GM12891 (cell line): Measurements from ENCODE around the gene TTC7B.
A peak's percentile ranks its signal among the peaks of the same experiment; 100 is the strongest.

ENCODE experiments used
- DNase-seq: peaks from one replicate; pipeline ENCODE4 v3.0.0; 2011; ENCODE audit warnings: low spot score; ENCODE audit not compliant: insufficient read length
- FAIRE-seq: peaks from 2 replicates; lab custom pipeline; 2011; peaks lifted over from hg19 to GRCh38; lab: Jason Lieb, UNC
- PAX5 ChIP-seq: IDR thresholded peaks from 2 replicates; pipeline ENCODE4 v1.6.1; 2011; ENCODE audit warnings: low read length, moderate library complexity, mild to moderate bottlenecking; ENCODE audit not compliant: insufficient read depth, severe bottlenecking
- POLR2A ChIP-seq: IDR thresholded peaks from 2 replicates; pipeline ENCODE4 v1.6.1; 2011; ENCODE audit warnings: low read depth, low read length, control low read depth
- POLR2AphosphoS5 ChIP-seq: IDR thresholded peaks from 2 replicates; pipeline ENCODE4 v1.6.1; 2011; ENCODE audit warnings: low read depth, low read length, control low read depth
- POU2F2 ChIP-seq: IDR thresholded peaks from 2 replicates; pipeline ENCODE4 v1.6.1; 2011; ENCODE audit warnings: low read depth, mild to moderate bottlenecking, control low read depth, low read length, moderate library complexity
- SPI1 ChIP-seq: IDR thresholded peaks from 2 replicates; pipeline ENCODE4 v1.6.1; 2011; ENCODE audit warnings: low read depth, low read length, control low read depth
- TAF1 ChIP-seq: IDR thresholded peaks from 2 replicates; pipeline ENCODE4 v1.6.1; 2011; ENCODE audit warnings: low read depth, low read length, control low read depth

TTC7B gene

GRCh38 chr14:90556666-90557450 lies 259.4 kb downstream of the TTC7B start:
- FAIRE-seq (no peak), DNase-seq (no peak)
- TF ChIP-seq TAF1 (no peak), POLR2A (no peak), POLR2AphosphoS5 (no peak)

GRCh38 chr14:90556012-90556477 lies 260.2 kb downstream of the TTC7B start:
- TF ChIP-seq SPI1 (no peak), POLR2A (no peak), TAF1 (no peak), PAX5 (no peak), POU2F2 (no peak), POLR2AphosphoS5 (no peak)
- FAIRE-seq (no peak), DNase-seq (no peak)

GRCh38 chr14:90555126-90556011 lies 260.9 kb downstream of the TTC7B start:
- no peak for TF ChIP-seq POLR2AphosphoS5
- TF ChIP-seq POLR2A = no peak
- no peak for TF ChIP-seq SPI1
- TF ChIP-seq POU2F2 = no peak
- no peak for TF ChIP-seq TAF1
- TF ChIP-seq PAX5 = no peak
- DNase-seq (no peak), FAIRE-seq (no peak)

- no peak for DNase-seq
- no peak for FAIRE-seq
Observed at GRCh38 chr14:90554341-90554740, 261.9 kb downstream of the TTC7B start.

GRCh38 chr14:90553921-90554336 lies 262.3 kb downstream of the TTC7B start:
- TF ChIP-seq TAF1 (no peak), PAX5 (no peak), POLR2AphosphoS5 (no peak)
- DNase-seq (no peak), FAIRE-seq (no peak)

More at GRCh38 chr14:90554341-90554740, 261.9 kb downstream of the TTC7B start:
- TF ChIP-seq TAF1 = no peak
- no peak for TF ChIP-seq SPI1
- TF ChIP-seq POU2F2 = no peak
- TF ChIP-seq POLR2AphosphoS5 = no peak
- no peak for TF ChIP-seq PAX5
- TF ChIP-seq POLR2A = no peak

GRCh38 chr14:90553298-90553920 lies 262.8 kb downstream of the TTC7B start:
- no peak for FAIRE-seq
- TF ChIP-seq POLR2A = no peak
- TF ChIP-seq SPI1 = no peak
- TF ChIP-seq POU2F2 = no peak
- no peak for TF ChIP-seq PAX5
- no peak for TF ChIP-seq TAF1
- no peak for TF ChIP-seq POLR2AphosphoS5

GRCh38 chr14:90552465-90553297 lies 263.5 kb downstream of the TTC7B start:
- TF ChIP-seq TAF1 = no peak
- no peak for TF ChIP-seq PAX5
- TF ChIP-seq POU2F2 = no peak
- no peak for TF ChIP-seq SPI1
- TF ChIP-seq POLR2A = no peak
- TF ChIP-seq POLR2AphosphoS5 = no peak
- FAIRE-seq (no peak), DNase-seq (no peak)

More at GRCh38 chr14:90553298-90553920, 262.8 kb downstream of the TTC7B start:
- no peak for DNase-seq

GRCh38 chr14:90551733-90552464 lies 264.3 kb downstream of the TTC7B start:
- TF ChIP-seq POU2F2 (no peak), TAF1 (no peak), SPI1 (0 out of 2 replicates have a peak, but pooled peaks have one; percentile 11)
- DNase-seq (no peak), FAIRE-seq (no peak)
